ENCODE data around the gene SMURF1. TPM values are rescaled to one million over a fixed set of nuclear protein-coding genes. Genes with fewer than 3 reads are reported as not detected.

The SMURF1 gene
- total and polyA plus RNA-seq, 2 of the 4 experiments (the other 2 are of a cell fraction): 13.4 to 20.3 TPM

- no peaks in the 10 kb centered on the region for H3K4me1 ChIP-seq (ENCODE audit: control insufficient read depth, insufficient read depth, low read length)
- H3K27me3 ChIP-seq (ENCODE audit: control insufficient read depth, insufficient read depth, low read length): no peaks in the 10 kb centered on the region
- no peaks in the 10 kb centered on the region for H3K9me3 ChIP-seq (ENCODE audit: control insufficient read depth, insufficient read depth, low read length)
- ATAC-seq (ENCODE audit: low read depth) (no peak), DNase-seq (no peak)
- no peak overlapping the region for H2AK5ac ChIP-seq (ENCODE audit: low read depth, low read length)
- H2AK9ac ChIP-seq (replicated peaks; ENCODE audit: low read depth, low read length, poor library complexity): no peak overlapping the region
- no peak overlapping the region for H3K4me2 ChIP-seq (ENCODE audit: low read depth, low read length)
- H2BK15ac ChIP-seq (ENCODE audit: low read depth, low read length): no peak overlapping the region
- no peak overlapping the region for H3K27ac ChIP-seq (ENCODE audit: insufficient read depth, low read length)
- H4K8ac ChIP-seq (ENCODE audit: low read depth in 2 of 2, low read length in 2 of 2): no peak overlapping the region
- peaks cover 80% of the 10 kb centered on the region for H3K36me3 ChIP-seq (ENCODE audit: control insufficient read depth, insufficient read depth, low read length)
- ChIA-PET CTCF (no interaction called here), POLR2A (ENCODE audit: unreplicated experiment) (no interaction called here)
- dilution Hi-C loops (cut with HindIII; ENCODE audit: low sequenced_read_pairs, unreplicated experiment) (no loop called here), intact Hi-C loops (cut with micrococcal nuclease) (no loop called here), in situ Hi-C loops (cut with MboI; ENCODE audit: low sequenced_read_pairs) (no loop called here)
- no peak overlapping the region for H3K18ac ChIP-seq (ENCODE audit: low read depth, low read length)
- H2BK120ac ChIP-seq (ENCODE audit: low read depth, low read length): no peak overlapping the region
- H3K14ac ChIP-seq (replicated peaks; ENCODE audit: low read depth, low read length): no peak overlapping the region
- no peak overlapping the region for H2BK5ac ChIP-seq (ENCODE audit: low read depth, low read length, poor library complexity, severe bottlenecking)
- no peak overlapping the region for H3K4me3 ChIP-seq (ENCODE audit: insufficient read depth, low read depth, low read length)
- H3K9me1 ChIP-seq (ENCODE audit: insufficient read depth, low read length): peaks cover 2% of the 10 kb centered on the region; the same call in 1 of the 2 replicates
- peaks cover 0 to 3% of the 10 kb centered on the region in 2 experiments; a peak in 2 of 4 replicates for H3K79me1 ChIP-seq (ENCODE audit: low read depth in 1 of 2, low read length in 2 of 2)
- H2BK20ac ChIP-seq (ENCODE audit: low read depth, low read length): no peak overlapping the region
- no peak overlapping the region for H2AFZ ChIP-seq (replicated peaks; ENCODE audit: low read length, poor library complexity)
- no TSS peak for BruUV-seq (replicated peaks)
- no peak for TF ChIP-seq RFX5 (IDR thresholded peaks at IDR 0.05; ENCODE audit: low read depth, low read length)
- no peak for TF ChIP-seq MAZ (IDR thresholded peaks at IDR 0.05; ENCODE audit: borderline replicate concordance, low read depth, low read length)
- H3K4ac ChIP-seq (ENCODE audit: low read depth, low read length): no peak overlapping the region
- no peak overlapping the region for H3K56ac ChIP-seq (ENCODE audit: extremely low read depth, insufficient read depth, low read length)
- H3K23ac ChIP-seq (ENCODE audit: low read depth, low read length): no peak overlapping the region
- no peaks in the 10 kb centered on the region for H4K20me1 ChIP-seq (ENCODE audit: insufficient read depth, low read length)
- no peak overlapping the region for H4K91ac ChIP-seq (ENCODE audit: insufficient read depth, low read depth, low read length)
- WGBS, 2 experiments (ENCODE audit: extremely low coverage in 2 of 2, insufficient read length in 1 of 2): 97 to 100% methylated on average over 8 to 13 of the region's 16 CpGs
- H3K9ac ChIP-seq (ENCODE audit: low read depth, low read length): no peak overlapping the region
- no peak overlapping the region for H4K5ac ChIP-seq (ENCODE audit: low read depth, low read length)
Observed at GRCh38 chr7:98995523-98996149, 148.3 kb downstream of the SMURF1 start.
